HuH-7.5 (cell line): ENCODE measurements around the gene USP17L20.
"Not testable (repeated sequence)": the region's sequence is repeated elsewhere in the genome, so short reads cannot be mapped to it uniquely, and the experiment has no call there.

Source experiments
- DNase-seq: peaks from one replicate; pipeline ENCODE4 v3.0.0; 2011; ENCODE audit warnings: low spot score

USP17L20 gene

GRCh38 chr4:9257824-9258223 lies at the start of gene USP17L20:
USP17L20 (plus strand) TSS chr4:9258124; CDS start chr4:9258124, 0 bp downstream.
- not testable (repeated sequence) for DNase-seq

DNA sequence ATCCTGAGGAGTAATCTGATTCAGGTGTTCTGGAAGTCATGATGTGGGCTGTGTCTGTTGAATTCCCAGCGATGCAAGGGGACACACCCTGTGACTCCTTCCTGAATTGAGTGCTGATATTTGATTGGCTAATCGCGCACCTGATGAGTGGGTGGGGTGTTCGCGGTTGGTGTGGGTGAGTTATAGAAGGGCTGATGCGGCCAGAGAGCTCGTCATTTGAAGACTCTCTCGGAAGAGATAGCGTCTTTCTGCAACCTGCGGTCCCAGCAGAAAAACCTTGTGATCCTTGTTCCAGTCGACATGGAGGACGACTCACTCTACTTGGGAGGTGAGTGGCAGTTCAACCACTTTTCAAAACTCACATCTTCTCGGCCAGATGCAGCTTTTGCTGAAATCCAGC lies 47.6 kb upstream of the USP17L20 start, which contains the start of gene USP17L10:
TSS of gene USP17L10 (plus strand) at position 301 of the 400 bp plus-strand sequence. CDS start at position 301, 0 bp downstream.
- DNase-seq: not testable (repeated sequence)

DNA sequence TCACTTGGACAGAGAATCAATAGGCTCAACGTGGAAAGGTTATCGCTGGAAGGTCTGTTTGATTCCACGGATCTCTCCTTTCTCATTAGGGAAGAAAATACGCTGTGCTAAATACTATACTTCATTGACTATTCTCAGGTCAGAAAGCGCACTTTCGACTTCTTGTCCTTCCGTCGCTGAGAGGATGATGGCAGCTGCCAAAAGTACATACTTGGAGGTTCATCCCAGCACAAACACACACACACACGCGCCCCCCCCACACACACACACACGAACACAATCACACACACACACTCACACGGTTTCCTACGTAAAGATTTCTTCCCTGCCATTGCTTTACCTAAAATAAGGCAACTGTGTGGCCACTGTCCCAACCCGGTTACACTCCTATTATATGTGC lies 43.2 kb upstream of the USP17L20 start:
- DNase-seq: not testable (repeated sequence)

DNA sequence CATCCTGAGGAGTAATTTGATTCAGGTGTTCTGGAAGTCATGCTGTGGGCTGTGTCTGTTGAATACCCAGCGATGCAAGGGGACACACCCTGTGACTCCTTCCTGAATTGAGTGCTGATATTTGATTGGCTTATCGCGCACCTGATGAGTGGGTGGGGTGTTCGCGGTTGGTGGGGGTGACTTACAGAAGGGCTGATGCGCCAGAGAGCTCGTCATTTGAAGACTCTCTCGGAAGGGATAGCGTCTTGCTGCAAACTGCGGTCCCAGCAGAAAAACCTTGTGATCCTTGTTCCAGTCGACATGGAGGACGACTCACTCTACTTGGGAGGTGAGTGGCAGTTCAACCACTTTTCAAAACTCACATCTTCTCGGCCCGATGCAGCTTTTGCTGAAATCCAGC lies 42.8 kb upstream of the USP17L20 start, which contains the start of gene USP17L11:
TSS of gene USP17L11 (plus strand) at position 301 of the 400 bp plus-strand sequence. CDS start at position 301, 0 bp downstream.
- not testable (repeated sequence) for DNase-seq

DNA sequence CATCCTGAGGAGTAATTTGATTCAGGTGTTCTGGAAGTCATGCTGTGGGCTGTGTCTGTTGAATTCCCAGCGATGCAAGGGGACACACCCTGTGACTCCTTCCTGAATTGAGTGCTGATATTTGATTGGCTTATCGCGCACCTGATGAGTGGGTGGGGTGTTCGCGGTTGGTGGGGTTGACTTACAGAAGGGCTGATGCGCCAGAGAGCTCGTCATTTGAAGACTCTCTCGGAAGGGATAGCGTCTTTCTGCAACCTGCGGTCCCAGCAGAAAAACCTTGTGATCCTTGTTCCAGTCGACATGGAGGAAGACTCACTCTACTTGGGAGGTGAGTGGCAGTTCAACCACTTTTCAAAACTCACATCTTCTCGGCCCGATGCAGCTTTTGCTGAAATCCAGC lies 38.1 kb upstream of the USP17L20 start, which contains the start of gene USP17L12:
TSS of gene USP17L12 (plus strand) at position 301 of the 400 bp plus-strand sequence. CDS start at position 301, 0 bp downstream.
- not testable (repeated sequence) for DNase-seq

DNA sequence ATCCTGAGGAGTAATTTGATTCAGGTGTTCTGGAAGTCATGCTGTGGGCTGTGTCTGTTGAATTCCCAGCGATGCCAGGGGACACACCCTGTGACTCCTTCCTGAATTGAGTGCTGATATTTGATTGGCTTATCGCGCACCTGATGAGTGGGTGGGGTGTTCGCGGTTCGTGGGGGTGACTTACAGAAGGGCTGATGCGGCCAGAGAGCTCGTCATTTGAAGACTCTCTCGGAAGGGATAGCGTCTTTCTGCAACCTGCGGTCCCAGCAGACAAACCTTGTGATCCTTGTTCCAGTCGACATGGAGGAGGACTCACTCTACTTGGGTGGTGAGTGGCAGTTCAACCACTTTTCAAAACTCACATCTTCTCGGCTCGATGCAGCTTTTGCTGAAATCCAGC lies 33.3 kb upstream of the USP17L20 start, which contains the start of gene USP17L13:
TSS of gene USP17L13 (plus strand) at position 301 of the 400 bp plus-strand sequence. CDS start at position 301, 0 bp downstream.
- not testable (repeated sequence) for DNase-seq

DNA sequence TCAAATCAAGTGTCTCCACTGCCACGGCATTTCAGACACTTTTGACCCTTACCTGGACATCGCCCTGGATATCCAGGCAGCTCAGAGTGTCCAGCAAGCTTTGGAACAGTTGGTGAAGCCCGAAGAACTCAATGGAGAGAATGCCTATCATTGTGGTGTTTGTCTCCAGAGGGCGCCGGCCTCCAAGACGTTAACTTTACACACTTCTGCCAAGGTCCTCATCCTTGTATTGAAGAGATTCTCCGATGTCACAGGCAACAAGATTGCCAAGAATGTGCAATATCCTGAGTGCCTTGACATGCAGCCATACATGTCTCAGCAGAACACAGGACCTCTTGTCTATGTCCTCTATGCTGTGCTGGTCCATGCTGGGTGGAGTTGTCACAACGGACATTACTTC lies 27.7 kb upstream of the USP17L20 start:
- DNase-seq: not testable (repeated sequence)

DNA sequence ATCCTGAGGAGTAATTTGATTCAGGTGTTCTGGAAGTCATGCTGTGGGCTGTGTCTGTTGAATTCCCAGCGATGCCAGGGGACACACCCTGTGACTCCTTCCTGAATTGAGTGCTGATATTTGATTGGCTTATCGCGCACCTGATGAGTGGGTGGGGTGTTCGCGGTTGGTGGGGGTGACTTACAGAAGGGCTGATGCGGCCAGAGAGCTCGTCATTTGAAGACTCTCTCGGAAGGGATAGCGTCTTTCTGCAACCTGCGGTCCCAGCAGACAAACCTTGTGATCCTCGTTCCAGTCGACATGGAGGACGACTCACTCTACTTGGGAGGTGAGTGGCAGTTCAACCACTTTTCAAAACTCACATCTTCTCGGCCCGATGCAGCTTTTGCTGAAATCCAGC lies 23.8 kb upstream of the USP17L20 start, which contains the start of gene USP17L15:
TSS of gene USP17L15 (plus strand) at position 301 of the 400 bp plus-strand sequence. CDS start at position 301, 0 bp downstream.
- DNase-seq: not testable (repeated sequence)

DNA sequence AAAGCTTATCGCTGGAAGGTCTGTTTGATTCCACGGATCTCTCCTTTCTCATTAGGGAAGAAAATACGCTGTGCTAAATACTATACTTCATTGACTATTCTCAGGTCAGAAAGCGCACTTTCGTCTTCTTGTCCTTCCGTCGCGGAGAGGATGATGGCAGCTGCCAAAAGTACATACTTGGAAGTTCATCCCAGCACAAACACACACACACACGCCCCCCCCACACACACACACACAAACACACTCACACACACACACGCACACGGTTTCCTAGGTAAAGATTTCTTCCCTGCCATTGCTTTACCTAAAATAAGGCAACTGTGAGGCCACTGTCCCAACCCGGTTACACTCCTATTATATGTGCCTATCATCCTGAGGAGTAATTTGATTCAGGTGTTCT lies 19.5 kb upstream of the USP17L20 start:
- DNase-seq: not testable (repeated sequence)

GRCh38 chr4:9243579-9243978 lies 14.3 kb upstream of the USP17L20 start, which contains the start of gene USP17L17:
USP17L17 (plus strand) TSS chr4:9243879; CDS start chr4:9243879, 0 bp downstream.
- DNase-seq: not testable (repeated sequence)

- not testable (repeated sequence) for DNase-seq
These were observed 9.8 kb upstream of the USP17L20 start, which contains the start of gene USP17L18 for GRCh38 chr4:9247953-9248680. USP17L18 (plus strand) TSS chr4:9248630; CDS start chr4:9248630, 0 bp downstream.

DNA sequence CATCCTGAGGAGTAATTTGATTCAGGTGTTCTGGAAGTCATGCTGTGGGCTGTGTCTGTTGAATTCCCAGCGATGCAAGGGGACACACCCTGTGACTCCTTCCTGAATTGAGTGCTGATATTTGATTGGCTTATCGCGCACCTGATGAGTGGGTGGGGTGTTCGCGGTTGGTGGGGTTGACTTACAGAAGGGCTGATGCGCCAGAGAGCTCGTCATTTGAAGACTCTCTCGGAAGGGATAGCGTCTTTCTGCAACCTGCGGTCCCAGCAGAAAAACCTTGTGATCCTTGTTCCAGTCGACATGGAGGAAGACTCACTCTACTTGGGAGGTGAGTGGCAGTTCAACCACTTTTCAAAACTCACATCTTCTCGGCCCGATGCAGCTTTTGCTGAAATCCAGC lies 4.8 kb upstream of the USP17L20 start, which contains the start of gene USP17L19:
TSS of gene USP17L19 (plus strand) at position 301 of the 400 bp plus-strand sequence. CDS start at position 301, 0 bp downstream.
- DNase-seq: not testable (repeated sequence)

DNA sequence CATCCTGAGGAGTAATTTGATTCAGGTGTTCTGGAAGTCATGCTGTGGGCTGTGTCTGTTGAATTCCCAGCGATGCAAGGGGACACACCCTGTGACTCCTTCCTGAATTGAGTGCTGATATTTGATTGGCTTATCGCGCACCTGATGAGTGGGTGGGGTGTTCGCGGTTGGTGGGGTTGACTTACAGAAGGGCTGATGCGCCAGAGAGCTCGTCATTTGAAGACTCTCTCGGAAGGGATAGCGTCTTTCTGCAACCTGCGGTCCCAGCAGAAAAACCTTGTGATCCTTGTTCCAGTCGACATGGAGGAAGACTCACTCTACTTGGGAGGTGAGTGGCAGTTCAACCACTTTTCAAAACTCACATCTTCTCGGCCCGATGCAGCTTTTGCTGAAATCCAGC lies 4.6 kb downstream of the USP17L20 start, which contains the start of gene USP17L21:
TSS of gene USP17L21 (plus strand) at position 301 of the 400 bp plus-strand sequence. CDS start at position 301, 0 bp downstream.
- not testable (repeated sequence) for DNase-seq

GRCh38 chr4:9267319-9267718 lies 9.4 kb downstream of the USP17L20 start, which contains the start of gene USP17L22:
USP17L22 (plus strand) TSS chr4:9267619; CDS start chr4:9267619, 0 bp downstream.
- not testable (repeated sequence) for DNase-seq

DNA sequence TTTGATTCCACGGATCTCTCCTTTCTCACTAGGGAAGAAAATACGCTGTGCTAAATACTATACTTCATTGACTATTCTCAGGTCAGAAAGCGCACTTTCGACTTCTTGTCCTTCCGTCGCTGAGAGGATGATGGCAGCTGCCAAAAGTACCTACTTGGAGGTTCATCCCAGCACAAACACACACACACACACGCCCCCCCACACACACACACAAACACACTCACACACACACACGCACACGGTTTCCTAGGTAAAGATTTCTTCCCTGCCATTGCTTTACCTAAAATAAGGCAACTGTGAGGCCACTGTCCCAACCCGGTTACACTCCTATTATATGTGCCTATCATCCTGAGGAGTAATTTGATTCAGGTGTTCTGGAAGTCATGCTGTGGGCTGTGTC lies 13.8 kb downstream of the USP17L20 start:
- not testable (repeated sequence) for DNase-seq
